ENCODE data around the gene RPS15.

- TF ChIP-seq, protein P1, sequence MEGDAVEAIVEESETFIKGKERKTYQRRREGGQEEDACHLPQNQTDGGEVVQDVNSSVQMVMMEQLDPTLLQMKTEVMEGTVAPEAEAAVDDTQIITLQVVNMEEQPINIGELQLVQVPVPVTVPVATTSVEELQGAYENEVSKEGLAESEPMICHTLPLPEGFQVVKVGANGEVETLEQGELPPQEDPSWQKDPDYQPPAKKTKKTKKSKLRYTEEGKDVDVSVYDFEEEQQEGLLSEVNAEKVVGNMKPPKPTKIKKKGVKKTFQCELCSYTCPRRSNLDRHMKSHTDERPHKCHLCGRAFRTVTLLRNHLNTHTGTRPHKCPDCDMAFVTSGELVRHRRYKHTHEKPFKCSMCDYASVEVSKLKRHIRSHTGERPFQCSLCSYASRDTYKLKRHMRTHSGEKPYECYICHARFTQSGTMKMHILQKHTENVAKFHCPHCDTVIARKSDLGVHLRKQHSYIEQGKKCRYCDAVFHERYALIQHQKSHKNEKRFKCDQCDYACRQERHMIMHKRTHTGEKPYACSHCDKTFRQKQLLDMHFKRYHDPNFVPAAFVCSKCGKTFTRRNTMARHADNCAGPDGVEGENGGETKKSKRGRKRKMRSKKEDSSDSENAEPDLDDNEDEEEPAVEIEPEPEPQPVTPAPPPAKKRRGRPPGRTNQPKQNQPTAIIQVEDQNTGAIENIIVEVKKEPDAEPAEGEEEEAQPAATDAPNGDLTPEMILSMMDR (IDR thresholded peaks at IDR 0.05; ENCODE audit: extremely low read depth in 1 of 2, insufficient read depth in 1 of 2, low read depth in 1 of 2, low read length in 2 of 2) = no peak
- TF ChIP-seq, protein P2, sequence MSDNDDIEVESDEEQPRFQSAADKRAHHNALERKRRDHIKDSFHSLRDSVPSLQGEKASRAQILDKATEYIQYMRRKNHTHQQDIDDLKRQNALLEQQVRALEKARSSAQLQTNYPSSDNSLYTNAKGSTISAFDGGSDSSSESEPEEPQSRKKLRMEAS (IDR thresholded peaks at IDR 0.05; ENCODE audit: insufficient read depth, insufficient read length) = no peak
- no peak for TF ChIP-seq GATA2 (IDR thresholded peaks at IDR 0.05; ENCODE audit: insufficient read depth, insufficient read length, low read depth, low read length)
- no peak for TF ChIP-seq POLR2A (IDR thresholded peaks at IDR 0.05; ENCODE audit: low read depth, low read length)
- no peak for TF ChIP-seq FOS (IDR thresholded peaks at IDR 0.05; ENCODE audit: borderline replicate concordance, insufficient read depth, low read length)
- TF ChIP-seq EZH2 (IDR thresholded peaks at IDR 0.05; ENCODE audit: borderline replicate concordance, low read depth, low read length, severe bottlenecking) = no peak
- TF ChIP-seq POLR2AphosphoS5 (IDR thresholded peaks at IDR 0.05; ENCODE audit: insufficient read depth, low read depth, low read length) = no peak
Measured at GRCh38 chr19:1473085-1473851, 35.1 kb downstream of the RPS15 start.
